ENCODE data around the gene GLS. TPM values are rescaled to one million over a fixed set of nuclear protein-coding genes. Genes with fewer than 3 reads are reported as not detected.
"Not testable (repeated sequence)": the region's sequence is repeated elsewhere in the genome, so short reads cannot be mapped to it uniquely, and the experiment has no call there.

The GLS gene
- total RNA-seq, 1 donor from 2014 or later: 185 TPM

DNA sequence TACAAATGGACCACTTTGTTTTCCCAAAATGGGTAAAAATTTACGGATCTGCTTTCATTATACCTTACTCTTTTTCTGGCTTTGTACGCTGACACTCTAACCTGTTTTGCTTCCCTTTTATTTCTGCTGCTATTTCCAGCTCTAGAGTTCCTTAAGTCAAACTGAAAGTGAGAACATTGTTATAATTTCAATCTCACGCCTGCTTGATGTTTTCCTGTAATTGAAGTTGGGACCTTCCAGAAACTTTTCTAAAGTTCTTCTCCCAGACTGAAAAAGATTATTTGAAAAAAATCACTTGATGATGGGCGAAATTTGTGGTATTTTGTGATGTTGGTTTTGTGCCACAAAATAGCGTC is 1.8 kb downstream of the GLS start:
- Mint-ChIP-seq H3K9me3 (no peaks in the 10 kb centered on the region), H3K27me3 (ENCODE audit: low read depth) (no peaks in the 10 kb centered on the region), H3K27ac (peak overlapping the region; percentile 90), H3K4me3 (peak overlapping the region; percentile 95), H3K36me3 (no peaks in the 10 kb centered on the region), H3K4me1 (peaks cover 38% of the 10 kb centered on the region)
- no peak for DNase-seq (ENCODE audit: low spot score in 2 of 2, unreplicated experiment in 2 of 2)
- no peak for TF ChIP-seq CTCF (IDR thresholded peaks at IDR 0.05; ENCODE audit: unreplicated experiment)

- Mint-ChIP-seq H3K4me1 (peaks cover 38% of the 10 kb centered on the region), H3K27ac (peak overlapping the region; percentile 90)
- no peak for TF ChIP-seq CTCF (IDR thresholded peaks at IDR 0.05; ENCODE audit: unreplicated experiment)
Observed at GRCh38 chr2:190882856-190883582, 2.4 kb downstream of the GLS start.

DNA sequence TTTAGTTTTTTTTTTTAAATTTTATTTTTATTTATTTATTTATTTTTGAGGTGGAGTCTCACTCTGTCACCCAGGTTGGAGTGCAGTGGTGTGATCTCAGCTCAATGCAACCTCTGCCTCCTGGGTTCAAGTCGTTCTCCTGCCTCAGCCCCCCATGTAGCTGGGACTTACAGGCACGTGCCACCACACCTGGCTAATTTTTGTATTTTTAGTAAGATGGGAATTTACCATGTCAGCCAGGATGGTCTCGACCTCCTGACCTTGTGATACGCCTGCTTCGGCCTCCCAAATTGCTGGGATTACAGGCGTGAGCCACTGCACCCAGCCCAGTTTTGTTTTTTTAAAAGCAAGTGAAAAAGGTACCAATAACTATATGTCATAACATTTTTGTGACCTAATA is 5.2 kb downstream of the GLS start:
- not testable (repeated sequence) for H3K27me3 Mint-ChIP-seq (ENCODE audit: low read depth); H3K36me3 Mint-ChIP-seq; DNase-seq (ENCODE audit: low spot score in 2 of 2, unreplicated experiment in 2 of 2); H3K27ac Mint-ChIP-seq; H3K9me3 Mint-ChIP-seq; H3K4me3 Mint-ChIP-seq
- peaks cover 39% of the 10 kb centered on the region for H3K4me1 Mint-ChIP-seq

More at GRCh38 chr2:190882856-190883582, 2.4 kb downstream of the GLS start:
- Mint-ChIP-seq H3K9me3 (no peaks in the 10 kb centered on the region), H3K27me3 (ENCODE audit: low read depth) (no peaks in the 10 kb centered on the region), H3K4me3 (peak overlapping the region; percentile 95), H3K36me3 (no peaks in the 10 kb centered on the region)
- no peak for DNase-seq (ENCODE audit: low spot score in 2 of 2, unreplicated experiment in 2 of 2)

- no peaks in the 10 kb centered on the region for H3K27me3 Mint-ChIP-seq (ENCODE audit: low read depth)
- no peak for TF ChIP-seq CTCF (IDR thresholded peaks at IDR 0.05; ENCODE audit: unreplicated experiment)
- peaks cover 43% of the 10 kb centered on the region for H3K4me1 Mint-ChIP-seq
- H3K4me3 Mint-ChIP-seq: no peak overlapping the region
- H3K9me3 Mint-ChIP-seq: peaks cover 5% of the 10 kb centered on the region
- no peak overlapping the region for H3K27ac Mint-ChIP-seq
- H3K36me3 Mint-ChIP-seq: peaks cover 7% of the 10 kb centered on the region
- no peak for DNase-seq (ENCODE audit: low spot score in 2 of 2, unreplicated experiment in 2 of 2)
Observed at GRCh38 chr2:190887089-190887488, 6.5 kb downstream of the GLS start.

DNA sequence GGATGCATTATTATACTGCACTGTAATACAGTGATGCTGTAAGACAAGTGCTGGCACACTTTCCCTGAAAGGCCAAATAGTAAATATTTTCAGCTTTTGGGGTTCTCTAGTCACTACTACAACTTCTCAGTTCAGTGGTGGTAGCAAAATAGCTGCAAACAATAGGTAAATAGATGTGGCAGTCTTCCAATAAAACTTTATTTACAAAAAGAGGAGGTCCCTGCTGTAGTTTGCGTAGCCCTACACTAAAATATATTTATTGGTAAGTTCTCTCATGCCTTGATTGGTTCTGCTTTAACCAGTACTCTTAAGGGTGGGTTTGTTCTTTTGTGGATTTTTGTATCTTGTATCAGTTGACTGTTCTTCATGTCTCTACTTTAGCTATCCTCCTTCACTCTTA is 7.8 kb downstream of the GLS start:
- H3K9me3 Mint-ChIP-seq: peaks cover 5% of the 10 kb centered on the region
- H3K27ac Mint-ChIP-seq: peak overlapping the region; percentile 3
- peaks cover 35% of the 10 kb centered on the region for H3K4me1 Mint-ChIP-seq
- no peak overlapping the region for H3K4me3 Mint-ChIP-seq
- H3K27me3 Mint-ChIP-seq (ENCODE audit: low read depth): no peaks in the 10 kb centered on the region
- H3K36me3 Mint-ChIP-seq: peaks cover 7% of the 10 kb centered on the region
- DNase-seq (ENCODE audit: low spot score in 2 of 2, unreplicated experiment in 2 of 2): no peak
- TF ChIP-seq CTCF (IDR thresholded peaks at IDR 0.05; ENCODE audit: unreplicated experiment): no peak

DNA sequence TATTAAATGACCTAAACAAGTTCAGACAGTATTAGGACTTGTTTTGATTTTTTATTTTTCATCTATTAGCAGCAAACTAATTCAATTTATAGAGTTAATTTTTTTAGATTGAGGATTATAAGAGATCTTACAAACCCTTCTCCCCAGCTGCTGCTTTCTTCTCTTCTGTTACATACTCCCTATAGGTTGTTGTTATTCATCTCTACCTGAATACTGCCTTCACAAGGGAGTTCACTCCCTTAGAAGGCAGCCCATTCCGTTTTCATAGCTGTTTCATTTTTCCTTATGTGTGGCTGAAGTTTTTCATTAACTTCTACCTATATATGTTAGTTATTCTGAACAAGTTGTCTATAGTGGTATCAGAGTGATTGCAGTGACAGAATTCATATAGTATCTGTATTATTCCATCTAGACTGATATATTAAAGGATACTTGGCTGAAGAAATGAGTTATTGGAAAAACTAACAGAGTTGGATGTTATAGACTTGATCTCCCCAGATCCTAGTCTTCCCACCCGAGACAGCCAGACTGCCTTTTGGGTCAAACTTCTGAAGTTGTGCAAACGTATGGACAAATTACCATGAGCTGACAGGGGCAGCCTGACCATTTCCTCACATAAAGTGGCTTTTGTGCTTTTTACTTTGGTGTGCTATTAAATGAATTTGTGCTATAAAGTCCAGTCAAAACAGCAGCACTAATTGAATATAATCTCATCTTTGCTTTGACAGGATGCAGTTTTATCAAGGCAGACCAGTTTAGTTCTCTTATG is 8.7 kb downstream of the GLS start:
- Mint-ChIP-seq H3K4me3 (no peak overlapping the region), H3K36me3 (peaks cover 7% of the 10 kb centered on the region), H3K9me3 (peaks cover 5% of the 10 kb centered on the region), H3K27ac (no peak overlapping the region), H3K27me3 (ENCODE audit: low read depth) (no peaks in the 10 kb centered on the region), H3K4me1 (peaks cover 28% of the 10 kb centered on the region)
- no peak for TF ChIP-seq CTCF (IDR thresholded peaks at IDR 0.05; ENCODE audit: unreplicated experiment)
- no peak for DNase-seq (ENCODE audit: low spot score in 2 of 2, unreplicated experiment in 2 of 2)
